ENCODE measurements around the gene TFB2M.
"Not testable (repeated sequence)": the region's sequence is repeated elsewhere in the genome, so short reads cannot be mapped to it uniquely, and the experiment has no call there.

TFB2M gene

DNA sequence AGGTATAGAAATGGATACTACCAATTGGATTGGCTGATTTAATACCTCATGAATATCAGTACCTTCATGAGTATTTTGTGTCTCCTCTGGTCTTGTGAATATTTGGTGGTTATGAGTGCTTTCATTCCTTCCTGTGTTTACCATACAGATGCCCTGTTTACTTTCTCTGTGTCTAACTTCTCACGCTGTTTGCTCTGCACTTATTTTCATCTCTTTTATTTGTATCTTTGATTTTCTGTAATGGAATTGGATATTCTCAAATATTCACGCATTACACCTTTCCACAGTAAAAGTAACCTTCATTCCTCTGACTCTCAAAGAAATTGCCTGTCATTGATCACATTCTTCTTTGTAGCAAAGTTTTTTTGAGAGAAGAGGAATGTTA is 17.0 kb upstream of the TFB2M start:
- no peak for ATAC-seq
- DNase-seq: no peak

DNA sequence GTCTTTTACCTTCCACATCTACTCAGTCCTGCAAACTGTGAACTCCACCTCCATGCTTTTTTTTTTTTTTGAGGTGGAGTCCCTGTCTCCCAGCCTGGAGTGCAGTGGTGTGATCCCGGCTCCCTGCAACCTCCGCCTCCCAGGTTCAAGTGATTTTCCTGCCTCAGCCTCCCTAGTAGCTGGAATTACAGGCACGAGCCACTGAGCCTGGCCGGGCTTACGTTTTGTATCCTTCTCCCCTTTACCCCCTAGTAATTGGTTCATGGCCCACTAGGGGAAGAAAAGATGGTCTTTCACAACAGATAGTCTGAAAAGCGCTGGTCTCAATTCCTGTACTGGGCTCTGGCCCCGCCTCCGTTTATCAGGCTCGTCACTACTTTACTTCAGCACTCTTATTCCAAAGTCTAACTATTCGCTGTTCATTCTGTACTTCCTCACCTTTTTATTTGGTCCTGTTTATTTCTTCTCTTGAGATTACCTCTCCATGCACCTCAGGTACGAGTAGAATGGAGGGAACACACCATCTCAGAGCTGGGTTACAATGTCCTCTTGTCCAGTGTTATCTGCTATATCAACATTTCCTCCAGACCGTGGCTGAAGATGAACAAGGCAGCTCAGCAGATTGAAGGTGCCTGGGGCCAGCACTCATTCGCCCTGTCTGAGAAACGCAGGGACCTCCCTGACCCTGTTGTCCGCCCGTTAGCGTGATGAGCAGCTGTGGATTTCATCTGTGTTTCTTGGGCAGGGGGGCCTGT is 16.4 kb upstream of the TFB2M start:
- DNase-seq (no peak), ATAC-seq (no peak)

DNA sequence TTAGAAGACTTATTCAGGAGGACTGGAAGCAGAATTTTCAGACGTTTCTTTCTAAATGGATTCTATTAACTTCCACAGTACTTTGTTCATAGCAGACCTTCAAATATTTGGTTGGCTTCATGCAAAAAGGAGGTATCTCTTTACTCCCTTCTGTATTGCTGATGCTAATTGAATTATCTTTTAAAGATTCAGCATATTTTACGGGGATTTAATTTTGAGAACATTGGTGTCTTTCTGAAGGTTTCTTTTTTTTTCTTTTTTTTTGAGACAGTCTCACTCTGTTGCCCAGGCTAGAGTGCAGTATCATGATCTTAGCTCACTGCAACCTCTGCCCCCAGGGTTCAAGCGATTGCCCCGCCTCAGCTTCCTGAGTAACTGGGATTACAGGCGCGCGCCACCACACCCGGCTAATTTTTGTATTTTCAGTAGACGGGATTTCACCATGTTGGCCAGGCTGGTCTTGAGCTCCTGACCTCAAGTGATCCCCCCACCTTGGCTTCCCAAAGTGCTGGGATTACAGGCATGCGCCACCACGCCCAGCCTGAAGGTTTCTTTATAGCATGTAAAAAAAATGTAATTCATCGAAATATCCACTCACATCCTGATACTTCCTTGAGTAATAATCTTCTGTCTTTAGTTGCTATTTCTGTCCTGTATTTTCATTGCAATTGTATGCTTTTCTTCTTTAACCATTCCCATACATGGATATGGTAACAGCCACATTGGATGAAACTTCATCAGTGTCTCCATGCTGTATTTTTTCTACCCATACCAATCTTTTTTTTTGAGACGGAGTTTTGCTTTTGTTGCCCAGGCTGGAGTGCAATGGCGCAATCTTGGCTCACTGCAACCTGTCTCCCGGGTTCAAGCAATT is 14.7 kb upstream of the TFB2M start:
- ATAC-seq (no peak), DNase-seq (no peak)

DNA sequence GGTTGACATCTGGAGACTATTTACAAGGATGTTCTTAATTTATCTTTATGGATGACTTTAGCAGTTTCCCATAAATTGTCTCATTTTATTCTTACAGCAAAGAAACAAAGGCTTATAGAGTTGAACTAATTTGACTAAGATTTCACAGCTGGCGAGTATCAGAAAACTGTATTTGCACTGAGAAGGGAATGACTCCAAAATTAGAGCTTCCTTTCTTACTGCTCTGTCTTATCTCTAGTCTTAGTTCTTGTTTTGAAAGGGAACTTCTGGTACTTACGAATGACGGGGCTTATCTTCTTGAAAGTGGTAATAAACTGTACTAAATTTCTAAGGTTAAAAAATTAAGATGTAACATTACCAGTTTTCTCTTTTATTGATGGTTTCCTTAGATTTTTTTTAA is 13.8 kb upstream of the TFB2M start:
- no peak for ATAC-seq
- DNase-seq: no peak

DNA sequence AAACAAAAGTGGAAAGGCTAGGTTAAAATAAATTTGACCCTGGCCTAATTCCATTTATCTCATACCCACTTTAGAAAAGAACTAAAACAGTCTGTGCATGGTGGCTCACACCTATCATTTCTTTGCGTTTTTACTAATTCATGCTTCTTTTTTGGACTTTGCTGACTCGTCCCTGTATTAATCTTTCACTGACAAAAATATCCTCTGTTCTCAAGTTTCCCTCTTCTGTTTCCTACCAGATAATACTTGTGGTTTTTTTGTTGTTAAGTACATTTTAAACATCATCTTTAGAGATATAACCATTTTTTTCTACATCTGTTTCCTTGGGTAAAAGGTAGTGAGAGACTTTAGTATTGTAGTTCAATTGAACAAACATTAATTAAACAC is 11.7 kb upstream of the TFB2M start:
- no peak for ATAC-seq
- DNase-seq: no peak

DNA sequence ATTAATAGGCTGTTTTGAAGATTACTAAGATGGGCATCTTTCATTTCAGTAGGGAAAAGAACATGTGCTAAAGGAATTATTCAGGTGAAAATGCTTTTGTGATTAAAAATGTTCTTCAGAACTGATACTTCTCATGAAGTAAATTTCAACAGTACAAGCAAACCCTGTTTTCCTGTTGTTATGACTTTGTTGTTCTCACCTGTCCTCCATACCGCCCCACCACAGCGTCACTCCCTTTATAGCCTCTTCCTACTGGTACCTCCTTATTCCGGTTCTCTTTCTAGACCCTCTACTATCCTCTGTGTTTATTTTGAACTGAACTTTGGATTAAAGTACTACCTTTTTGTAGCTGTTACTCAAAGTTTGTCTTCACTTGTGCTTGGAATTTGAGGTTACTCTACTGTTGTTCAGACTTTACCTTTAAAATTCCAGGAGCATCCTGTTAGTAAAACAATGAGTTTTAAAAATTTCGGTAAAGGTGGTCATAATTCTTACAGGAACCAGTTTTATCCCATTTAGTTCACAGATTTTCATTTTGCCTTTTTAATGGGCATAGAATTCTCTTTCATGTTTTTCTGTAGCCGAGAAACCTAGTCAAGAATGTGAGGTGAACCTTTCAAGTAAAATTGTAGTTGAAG is 11.1 kb upstream of the TFB2M start:
- DNase-seq (no peak), ATAC-seq (no peak)

DNA sequence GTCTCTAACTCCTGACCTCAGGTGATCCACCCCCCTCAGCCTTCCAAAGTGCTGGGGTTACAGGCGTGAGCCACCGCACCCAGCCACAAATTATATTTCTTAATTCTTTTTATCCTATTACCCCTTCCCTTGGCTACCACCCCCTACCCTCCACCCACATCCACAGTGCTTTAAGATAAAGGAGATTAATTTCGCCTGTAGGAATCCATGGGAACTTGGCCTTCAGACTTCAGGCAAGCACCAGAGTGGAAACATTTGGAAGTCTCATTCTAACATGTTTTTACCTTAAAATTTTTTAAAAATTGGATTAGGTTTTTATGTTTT is 10.6 kb upstream of the TFB2M start:
- ATAC-seq: no peak
- no peak for DNase-seq

DNA sequence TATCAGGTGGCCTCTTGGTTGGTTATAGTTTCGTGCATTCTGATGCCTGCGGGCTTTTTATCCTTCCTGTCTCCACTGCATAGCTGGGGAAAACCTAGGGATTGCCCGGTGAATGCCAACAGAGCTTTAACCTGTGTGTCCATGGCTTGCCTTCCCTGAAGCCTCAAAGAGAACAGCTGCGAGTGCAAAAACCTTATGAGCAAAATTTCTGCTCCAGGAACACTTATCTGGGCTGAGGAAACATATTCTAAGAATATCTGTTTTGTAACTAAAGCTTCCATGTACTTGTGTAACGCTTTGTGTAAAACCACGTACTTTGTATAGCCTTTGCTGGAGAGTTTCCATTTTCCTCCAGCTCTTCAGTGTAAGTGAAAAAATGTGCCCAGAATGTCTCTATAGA is 7.4 kb upstream of the TFB2M start:
- DNase-seq: no peak
- ATAC-seq: no peak

DNA sequence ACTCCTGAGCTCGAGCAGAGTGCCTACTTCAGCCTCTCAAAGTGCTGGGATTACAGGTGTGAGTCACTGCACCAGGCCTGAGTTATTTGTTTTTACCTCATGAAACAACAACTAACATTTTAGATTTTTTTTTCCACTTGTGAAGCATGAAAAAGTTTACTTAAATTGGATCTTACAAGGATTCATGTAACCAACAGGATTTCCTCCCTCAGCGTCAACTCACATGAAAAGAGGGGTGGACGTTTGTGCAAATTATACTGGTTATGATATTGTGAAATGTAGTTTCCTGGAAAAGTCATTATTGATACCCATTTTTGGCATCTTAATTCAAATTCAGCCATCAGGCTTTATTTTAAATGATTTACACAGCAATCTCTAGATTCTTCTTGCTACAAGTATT is 6.7 kb upstream of the TFB2M start:
- ATAC-seq: no peak

DNA sequence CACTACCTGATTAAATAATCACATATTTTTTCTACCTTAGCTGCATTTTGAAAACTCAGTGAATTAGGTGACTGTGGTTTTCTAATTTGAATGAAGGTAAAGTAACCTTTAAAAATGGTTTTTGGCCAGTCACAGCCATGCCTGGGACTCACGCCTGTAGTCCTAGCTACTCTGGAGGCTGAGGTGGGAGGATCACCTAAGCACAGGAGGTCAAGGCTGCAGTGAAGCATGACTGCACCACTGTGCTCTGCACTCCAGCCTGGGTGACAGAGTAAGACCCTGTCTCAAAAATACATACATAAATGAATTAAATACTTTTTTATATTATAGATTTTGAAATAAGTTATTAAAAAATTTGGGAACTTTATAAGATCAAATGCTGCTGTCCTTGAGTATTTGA is 5.9 kb upstream of the TFB2M start:
- DNase-seq (no peak), ATAC-seq (peak; percentile 35)

More for the DNA sequence above, 6.7 kb upstream of the TFB2M start:
- DNase-seq: no peak

DNA sequence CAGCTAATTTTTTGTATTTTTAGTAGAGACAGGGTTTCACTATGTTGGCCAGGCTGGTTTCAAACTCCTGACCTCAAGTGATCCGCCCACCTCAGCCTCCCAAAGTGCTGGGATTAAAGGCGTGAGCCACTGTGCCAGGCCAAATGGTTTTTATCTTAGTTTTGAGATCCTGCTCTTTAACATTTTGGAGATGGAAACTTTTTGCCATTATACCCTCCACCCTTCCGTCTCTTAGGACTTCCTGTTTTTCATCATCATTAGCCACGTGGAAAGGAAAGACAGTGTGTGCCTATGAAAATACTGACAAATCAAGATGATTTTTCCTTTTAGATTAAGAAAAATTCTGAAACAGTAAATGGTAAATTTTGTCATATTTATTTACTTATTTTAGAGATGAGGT is 5.2 kb upstream of the TFB2M start:
- peak; percentile 24 for ATAC-seq
- not testable (repeated sequence) for DNase-seq

DNA sequence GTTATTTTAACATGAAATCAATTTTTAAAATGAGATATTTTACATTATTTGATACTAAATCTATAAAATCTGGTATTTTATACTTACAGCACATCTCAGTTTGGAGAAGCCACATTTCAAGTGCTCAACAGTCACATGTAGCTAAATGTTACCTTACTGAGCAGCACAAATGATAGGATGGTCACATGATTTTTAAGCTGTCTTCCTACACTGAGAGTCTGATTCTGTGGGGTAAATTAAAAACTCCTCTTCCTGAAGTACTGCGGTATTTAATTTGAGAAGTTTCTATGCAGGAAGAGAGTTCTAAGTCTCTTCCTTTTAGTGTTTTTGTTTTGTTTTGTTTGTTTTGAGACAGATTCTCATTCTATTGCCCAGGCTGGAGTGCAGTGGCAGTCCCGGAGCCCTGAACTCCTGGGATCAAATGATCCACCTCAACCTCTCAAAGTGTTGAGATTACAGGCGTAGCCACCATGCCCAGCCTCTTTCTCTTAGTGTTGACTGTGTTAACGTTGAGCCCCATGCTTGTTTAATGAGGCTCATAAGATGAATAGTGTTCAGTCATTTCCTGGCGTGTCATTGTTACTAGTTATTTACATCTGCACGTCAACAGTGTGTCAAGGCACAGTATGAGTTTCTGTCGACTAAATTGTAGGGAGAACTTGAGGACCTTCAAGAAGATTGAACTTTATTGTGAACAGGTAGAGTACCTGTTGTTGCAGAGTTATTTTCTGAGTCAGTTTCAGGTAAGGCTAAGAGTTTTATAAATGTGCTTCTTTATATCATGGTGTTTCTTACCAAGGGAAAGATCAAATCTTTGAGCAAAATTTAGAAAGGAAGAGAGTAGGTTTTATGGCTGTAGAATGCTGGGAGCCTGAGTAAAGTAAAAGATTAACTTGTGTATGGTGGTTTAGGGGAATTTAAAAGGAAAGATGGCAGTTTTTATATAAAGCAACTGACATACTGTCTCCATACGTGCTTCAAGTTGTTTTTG is 3.5 kb upstream of the TFB2M start:
- peak; percentile 9 for ATAC-seq
- peak; percentile 29 for DNase-seq

DNA sequence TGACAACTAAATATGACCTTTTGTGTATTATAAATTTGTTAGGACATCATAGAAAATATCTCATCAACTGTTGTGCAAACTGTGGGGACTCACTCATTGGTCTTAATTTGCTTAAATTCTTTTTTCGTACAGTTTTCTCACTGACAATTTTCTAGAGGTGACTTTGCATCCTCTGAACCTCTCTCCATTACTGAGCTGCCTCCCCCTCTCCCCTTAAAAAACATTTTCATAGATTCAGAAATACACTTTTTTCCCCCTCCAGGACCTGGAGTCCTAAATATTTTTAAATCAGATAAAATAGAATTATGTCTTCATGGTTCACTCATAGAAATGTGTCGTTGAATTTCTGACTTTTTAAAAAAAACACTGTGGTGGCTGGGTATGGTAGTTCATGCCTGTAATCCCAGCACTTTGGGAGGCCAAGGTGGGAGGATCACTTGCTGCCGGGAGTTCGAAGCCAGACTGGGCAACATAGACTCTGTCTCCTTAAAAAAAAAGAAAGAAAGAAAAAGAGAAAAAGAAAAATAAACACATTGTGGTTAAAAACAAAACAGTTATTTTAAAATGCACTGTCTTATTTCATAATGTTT is 1.7 kb upstream of the TFB2M start:
- ATAC-seq: no peak
- DNase-seq: no peak

DNA sequence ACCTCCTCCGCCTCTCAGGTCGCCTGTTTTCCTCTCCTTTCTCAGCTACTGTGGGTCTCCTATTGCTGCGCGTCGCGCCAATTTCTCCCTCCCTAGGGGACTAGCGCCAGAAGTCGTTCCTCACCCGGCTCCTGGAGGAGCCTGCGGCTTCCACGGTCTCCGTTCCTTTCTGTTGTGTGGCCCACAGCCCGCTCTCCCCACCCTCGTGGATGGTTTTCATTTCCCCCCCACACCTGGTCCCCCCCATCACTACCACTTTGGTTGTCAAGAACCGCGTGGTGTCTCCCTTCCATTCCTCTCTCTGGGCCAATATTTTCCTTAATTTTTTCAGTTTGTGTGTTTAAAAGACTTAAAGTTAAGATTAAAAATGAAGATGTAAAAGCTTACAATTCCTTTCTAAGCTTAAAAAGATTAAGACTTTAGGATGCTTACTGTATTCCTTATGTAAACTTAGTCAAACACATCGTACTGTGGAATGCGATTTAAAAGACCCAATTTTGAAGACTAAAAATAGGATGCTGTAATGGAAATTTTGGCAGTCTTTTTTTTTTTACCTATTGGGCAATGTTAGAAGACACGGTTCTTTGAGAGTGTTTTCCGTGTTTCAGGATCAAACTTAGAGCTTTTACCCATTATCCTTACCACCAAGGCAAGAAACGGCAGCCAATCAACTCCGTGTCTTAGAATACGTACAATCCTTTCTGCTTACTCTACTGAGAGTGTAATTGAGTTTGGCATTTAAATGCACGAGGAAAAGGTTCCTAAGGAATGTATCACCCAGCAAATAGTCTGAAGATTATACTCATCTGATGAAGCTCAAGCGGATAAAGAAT is 968 bp upstream of the TFB2M start:
- ATAC-seq: peak; percentile 2
- no peak for DNase-seq

DNA sequence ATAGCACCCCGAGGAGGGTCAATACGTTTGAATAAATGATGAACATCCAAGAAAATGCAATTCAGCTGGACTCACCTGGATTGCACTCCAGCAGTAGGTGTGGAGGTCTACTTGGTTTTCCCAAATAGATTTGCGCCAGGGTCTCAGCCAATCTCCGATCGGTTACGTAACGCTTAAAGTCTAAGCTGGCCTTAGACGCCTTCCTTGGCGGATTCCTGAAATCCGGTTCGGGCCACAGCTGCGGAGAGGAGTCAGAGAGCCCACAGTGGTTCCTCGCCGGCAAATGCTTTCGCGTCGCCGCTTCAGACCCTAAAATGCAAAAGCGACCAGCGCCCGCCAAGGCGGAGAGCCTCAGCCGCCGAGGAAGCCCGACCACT is 322 bp downstream of the TFB2M start:
- ATAC-seq: no peak
- DNase-seq: no peak

DNA sequence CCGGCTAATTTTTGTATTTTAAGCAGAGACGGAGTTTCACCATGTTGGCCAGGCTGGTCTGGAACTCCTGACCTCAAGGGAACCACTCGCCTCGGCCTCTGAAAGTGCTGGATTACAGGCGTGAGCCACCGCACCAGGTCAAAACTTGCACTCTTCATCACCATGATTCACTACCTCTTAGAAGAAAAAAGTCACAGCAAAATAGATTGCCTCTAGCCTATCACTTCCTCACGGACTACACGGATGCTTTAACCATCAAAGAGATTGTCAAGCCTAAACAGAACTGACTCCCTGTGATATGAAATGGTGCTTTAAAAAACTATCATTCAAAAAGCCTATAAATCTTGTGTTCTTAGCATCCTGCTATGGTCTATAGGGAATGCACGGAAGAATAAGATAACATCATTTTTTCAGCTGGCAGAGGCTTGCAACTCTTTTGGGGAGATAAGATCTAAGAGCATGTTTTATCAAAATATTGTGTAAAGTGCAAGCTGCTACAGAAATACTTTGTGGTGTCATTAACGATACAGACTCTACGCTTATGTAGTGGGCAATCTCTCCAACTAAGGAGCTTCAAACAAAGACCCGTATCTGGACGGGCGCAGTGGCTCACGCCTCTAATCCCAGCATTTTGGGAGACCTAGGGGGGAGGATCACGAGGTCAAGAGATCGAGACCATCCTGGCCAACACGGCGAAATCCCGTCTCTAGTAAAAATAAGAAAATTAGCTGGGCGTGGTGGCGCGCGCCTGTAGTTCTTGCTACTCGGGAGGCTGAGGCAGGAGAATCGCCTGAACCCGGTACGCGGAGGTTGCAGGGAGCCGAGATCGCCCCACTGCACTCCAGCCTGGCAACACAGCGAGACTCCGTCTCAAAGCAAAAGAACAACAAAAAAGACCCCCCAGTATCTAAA is 966 bp downstream of the TFB2M start:
- ATAC-seq (no peak), DNase-seq (peak; percentile 20)

DNA sequence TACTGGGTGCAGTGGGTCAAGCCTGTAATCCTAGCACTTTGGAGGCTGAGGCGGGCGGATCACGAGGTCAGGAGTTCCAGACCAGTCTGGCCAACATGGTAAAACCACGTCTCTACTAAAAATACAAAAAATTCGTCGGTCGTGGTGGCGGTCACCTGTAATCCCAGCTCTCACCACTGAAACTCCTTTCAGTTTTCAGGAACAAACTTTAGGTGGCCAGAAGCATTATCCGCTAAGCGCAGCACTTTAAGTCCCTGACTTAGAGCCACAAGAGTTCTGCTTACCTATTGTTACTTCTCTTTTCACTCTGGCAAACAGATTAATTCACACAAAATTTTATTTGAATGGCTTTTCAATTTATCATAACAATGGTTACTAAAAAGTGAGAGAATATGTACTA is 5.2 kb downstream of the TFB2M start:
- ATAC-seq, DNase-seq: not testable (repeated sequence)

DNA sequence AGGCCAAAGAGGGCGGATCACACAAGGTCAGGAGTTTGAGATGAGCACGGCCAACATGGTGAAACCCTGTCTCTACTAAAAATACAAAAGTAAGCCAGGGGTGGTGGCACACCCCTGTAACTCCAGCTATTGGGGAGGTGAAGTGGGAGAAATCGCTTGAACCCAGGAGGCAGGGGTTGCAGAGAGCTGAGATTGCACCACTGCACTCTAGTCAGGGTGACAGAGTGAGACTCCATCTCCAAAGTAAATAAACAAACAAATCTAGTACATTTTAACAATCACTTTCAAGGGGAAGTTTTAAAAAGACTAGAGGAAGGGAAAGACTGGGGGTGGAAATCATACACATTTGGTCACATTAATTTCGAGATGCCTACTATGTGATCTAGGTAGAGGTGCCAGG is 6.8 kb downstream of the TFB2M start:
- ATAC-seq (no peak), DNase-seq (no peak)

DNA sequence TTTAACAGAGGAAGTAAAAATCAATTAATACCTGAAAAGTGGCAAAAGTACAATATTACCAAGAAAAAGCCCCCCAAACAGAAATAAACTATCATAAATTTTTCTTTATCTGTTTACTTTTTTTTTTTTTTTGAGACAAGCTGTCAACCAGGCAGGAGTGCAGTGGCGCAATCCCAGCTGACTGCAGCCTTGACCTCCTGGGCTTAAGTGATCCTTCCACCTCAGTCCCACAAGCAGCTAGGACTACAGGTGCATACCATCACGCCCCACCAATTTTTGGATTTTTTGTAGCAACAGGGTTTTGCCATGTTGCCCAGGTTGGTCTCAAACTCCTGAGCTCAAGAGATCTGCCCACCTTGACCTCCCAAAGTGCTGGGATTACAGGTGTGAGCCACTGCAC is 8.0 kb downstream of the TFB2M start:
- DNase-seq (no peak), ATAC-seq (no peak)

DNA sequence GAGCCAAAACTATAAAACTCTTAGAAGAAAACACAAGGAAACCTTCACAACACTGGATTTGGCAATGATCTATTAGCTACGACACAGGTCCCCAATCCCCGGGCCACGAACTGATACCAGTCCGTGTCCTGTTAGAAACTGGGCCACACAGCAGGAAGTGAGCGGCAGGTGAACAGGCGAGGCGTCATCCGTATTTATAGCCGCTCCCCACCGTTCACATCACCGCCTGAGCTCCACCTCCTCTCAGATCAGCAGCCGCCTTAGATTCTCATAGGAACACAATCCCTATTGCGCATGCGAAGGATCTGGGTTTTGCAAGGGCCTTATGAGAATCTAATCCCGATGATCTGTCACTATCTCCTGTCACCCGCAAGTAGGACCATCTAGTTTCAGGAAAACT is 11.9 kb downstream of the TFB2M start:
- DNase-seq: no peak
- no peak for ATAC-seq
